Forelimb muscle (tissue), 1 donor: ENCODE data around the gene AJAP1. TPM values are rescaled to one million over a fixed set of nuclear protein-coding genes. Genes with fewer than 3 reads are reported as not detected.

Experiments
- DNase-seq: peaks from one replicate; pipeline ENCODE4 v3.0.0-alpha.2; 2013; ENCODE audit warnings: low read depth
- polyA plus RNA-seq: library from polyadenylated mRNA; unstranded; fragments of 120-200 nt; gene quantifications from one replicate; pipeline ENCODE4 v1.2.1, GENCODE V29; 2013; ENCODE audit not compliant: insufficient read length

Gene AJAP1
- polyA plus RNA-seq, 1 donor: 0.61 TPM

GRCh38 chr1:4678066-4678717, 23.8 kb downstream of the AJAP1 start:
- DNase-seq: no peak

- DNase-seq: no peak
Observed at GRCh38 chr1:4681026-4681425, 26.6 kb downstream of the AJAP1 start.

GRCh38 chr1:4682607-4683220, 28.3 kb downstream of the AJAP1 start:
- no peak for DNase-seq

GRCh38 chr1:4684136-4684535, 29.7 kb downstream of the AJAP1 start:
- DNase-seq: no peak

- DNase-seq: no peak
Observed at GRCh38 chr1:4684864-4685522, 30.6 kb downstream of the AJAP1 start.

GRCh38 chr1:4685523-4685865, 31.1 kb downstream of the AJAP1 start:
- no peak for DNase-seq

- no peak for DNase-seq
Observed at GRCh38 chr1:4687943-4688342, 33.5 kb downstream of the AJAP1 start.

GRCh38 chr1:4689271-4689935, 35.0 kb downstream of the AJAP1 start:
- DNase-seq: no peak

GRCh38 chr1:4689941-4690635, 35.7 kb downstream of the AJAP1 start:
- no peak for DNase-seq

GRCh38 chr1:4690951-4691675, 36.7 kb downstream of the AJAP1 start:
- DNase-seq: no peak

- DNase-seq: no peak
Observed at GRCh38 chr1:4691766-4692405, 37.5 kb downstream of the AJAP1 start.

- DNase-seq: no peak
Observed at GRCh38 chr1:4692437-4692836, 38.0 kb downstream of the AJAP1 start.

- DNase-seq: no peak
Observed at GRCh38 chr1:4693331-4693730, 38.9 kb downstream of the AJAP1 start.

- no peak for DNase-seq
Observed at GRCh38 chr1:4693891-4694290, 39.5 kb downstream of the AJAP1 start.

GRCh38 chr1:4694492-4694891, 40.1 kb downstream of the AJAP1 start:
- no peak for DNase-seq

GRCh38 chr1:4695241-4695640, 40.8 kb downstream of the AJAP1 start:
- DNase-seq: no peak

- DNase-seq: no peak
Observed at GRCh38 chr1:4696161-4696745, 41.8 kb downstream of the AJAP1 start.

- no peak for DNase-seq
Observed at GRCh38 chr1:4696753-4697152, 42.3 kb downstream of the AJAP1 start.

GRCh38 chr1:4697801-4698200, 43.4 kb downstream of the AJAP1 start:
- DNase-seq: no peak

- DNase-seq: no peak
Observed at GRCh38 chr1:4698911-4699310, 44.5 kb downstream of the AJAP1 start.
